Activated CD4-positive, alpha-beta T cell treated with anti-CD3 and anti-CD28 coated beads, Interleukin-2, amount 50 U/mL, for 24 hours (primary cell): ENCODE data around the gene EMILIN2.
A peak's percentile ranks its signal among the peaks of the same experiment; 100 is the strongest.
"Not testable (repeated sequence)": the region's sequence is repeated elsewhere in the genome, so short reads cannot be mapped to it uniquely, and the experiment has no call there.

Source experiments
- DNase-seq, 2 donors: peaks; one replicate each; pipeline ENCODE4 v3.0.0-alpha.2; 2020; ENCODE audit warnings: low read depth in 1 of 2, low spot score in 1 of 2

The EMILIN2 gene

DNA sequence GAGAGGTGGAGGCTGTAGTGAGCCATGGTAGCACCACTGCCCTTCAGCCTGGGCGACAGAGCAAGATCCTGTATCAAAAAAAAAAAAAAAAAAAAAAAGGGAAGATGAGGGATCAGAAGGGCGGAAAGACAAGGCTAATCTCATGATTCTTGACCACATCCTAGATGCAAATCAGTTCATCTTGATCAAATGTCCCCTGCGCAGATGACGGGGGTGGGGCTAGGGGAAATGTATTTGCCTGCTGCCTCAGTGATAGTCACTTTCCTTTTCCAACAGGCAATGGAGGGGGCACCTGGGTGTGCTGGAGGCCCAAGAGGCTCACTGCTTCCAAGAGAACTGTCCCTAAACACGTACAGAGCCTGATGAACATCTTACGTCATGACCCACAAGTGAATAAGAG is 3.7 kb upstream of the EMILIN2 start:
- DNase-seq = no peak

DNA sequence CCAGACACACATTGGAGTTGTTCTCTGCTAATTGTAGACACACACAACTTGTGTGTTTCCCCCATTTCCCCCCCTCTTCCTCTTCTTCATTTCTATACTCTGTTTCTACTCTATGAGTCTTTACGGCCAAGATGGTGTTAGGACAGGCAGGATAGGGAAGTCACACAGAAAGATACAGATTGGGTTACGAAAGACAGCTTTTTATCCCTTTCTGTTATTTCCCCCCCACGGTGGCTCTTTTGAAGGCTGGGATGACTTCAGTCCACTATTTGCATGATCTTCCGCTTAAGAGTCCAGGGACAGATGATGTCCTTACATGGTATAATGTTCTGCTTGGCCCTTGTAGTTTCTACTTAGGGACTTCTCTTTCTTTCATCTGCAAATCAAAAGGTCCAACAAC is 1.6 kb upstream of the EMILIN2 start:
- no peak for DNase-seq

DNA sequence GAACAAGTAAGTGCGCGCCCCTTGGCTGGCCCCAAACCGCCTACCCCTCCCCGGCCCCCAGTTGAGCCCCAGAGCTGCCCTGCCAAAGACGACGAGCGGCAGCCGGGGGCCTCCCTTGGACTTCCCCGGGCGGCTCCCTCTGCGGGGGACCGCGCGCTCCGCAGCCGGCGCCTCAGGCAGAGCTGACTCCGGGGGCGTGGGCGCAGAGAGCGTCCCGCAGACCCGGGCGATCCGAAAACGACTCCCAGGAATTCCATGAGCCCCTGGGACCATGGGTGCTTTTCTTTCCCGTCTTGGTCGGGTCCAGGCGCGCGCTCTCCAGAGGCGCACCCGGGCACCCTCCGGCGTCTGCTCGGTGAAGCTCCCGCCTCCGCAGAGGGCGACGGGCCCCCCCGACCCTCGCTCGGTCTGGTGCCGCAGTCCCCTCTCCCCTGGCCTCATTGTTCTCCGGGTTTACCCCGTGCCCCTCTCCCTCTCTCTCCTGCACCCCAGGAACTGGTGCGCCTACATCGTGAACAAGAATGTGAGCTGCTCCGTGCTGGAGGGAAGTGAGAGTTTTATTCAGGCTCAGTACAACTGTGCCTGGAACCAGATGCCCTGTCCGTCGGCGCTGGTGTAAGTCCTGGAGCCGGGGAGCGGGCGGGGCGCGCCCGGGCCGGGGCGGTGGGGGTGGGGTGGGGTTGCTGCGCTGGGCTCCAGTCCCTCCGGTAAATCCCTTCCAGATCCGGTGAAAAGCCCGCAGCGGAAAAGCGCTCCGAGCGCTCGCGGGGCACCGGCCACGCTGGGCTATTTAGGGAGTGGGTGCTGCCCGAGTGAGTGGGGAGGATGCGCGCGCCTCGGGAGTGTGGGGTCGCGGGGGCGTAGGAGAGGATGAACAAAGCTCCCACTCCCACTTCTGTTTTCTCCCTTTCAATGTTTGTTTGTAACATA is 776 bp downstream of the EMILIN2 start:
- peak in 1 of 2 donors; percentile 6 for DNase-seq

DNA sequence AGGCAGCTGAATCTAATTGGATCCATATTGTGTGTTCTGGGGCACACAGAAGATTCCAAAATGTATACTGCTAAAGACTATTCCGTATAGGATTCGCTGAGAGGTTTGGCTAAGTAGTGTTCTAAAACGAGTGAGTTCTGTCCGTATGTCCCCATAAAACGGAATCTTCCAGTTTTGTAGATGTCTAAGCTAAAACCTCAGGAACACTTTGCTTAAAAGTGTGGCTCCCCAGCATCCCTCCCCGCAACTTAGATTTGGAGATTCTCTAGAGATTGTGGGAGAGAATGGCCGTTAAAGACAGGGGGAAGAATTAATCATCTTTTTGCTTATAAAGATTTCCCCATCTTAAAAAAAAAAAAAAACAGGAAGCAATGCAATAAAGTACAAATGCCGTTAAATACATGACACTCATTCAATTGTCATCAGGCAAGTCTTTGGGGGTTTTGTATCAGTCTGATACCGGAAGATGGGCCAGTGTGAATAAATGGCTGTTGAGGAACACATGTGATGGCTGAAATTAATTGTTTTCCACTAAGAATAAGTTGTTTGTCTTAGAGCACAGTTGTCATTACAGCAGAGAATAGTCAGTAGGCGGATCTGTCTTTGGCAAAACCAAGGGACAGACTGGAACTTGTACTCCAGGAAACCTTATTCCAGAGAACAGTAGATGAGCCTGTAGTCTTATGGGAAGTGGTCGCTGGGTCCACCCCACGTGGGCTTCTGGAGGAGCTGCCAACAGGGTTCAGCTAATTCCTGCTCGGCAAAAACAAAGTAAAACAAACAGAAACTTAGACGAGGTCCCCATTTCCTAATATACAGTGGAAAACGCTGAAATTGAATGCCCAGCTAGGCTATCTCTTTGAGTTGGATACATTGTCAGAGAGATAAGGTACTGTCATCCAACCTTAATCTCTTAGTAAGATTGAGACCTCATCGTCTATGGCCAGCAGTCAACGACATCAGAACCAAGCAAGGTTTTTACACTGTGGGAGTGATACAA is 1.7 kb downstream of the EMILIN2 start:
- DNase-seq = no peak

DNA sequence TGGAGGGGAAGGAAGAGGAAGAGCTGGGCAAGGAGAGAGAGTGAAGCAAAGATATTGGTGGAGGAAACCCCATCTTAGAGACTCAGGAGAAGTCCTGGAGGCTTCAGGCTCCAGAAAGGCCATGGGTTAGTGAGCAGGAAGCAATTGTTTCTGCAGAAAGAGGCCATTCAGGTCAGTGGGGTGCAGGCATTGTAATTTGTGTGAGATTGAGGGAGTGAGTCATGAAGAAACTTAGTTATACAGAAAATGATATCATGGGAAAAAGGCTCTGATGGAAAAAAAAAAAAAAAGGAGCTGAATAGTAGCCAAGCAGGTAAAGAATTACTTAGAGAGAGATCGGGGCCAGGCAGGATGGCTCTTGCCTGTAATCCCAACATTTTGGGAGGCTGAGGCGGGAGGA is 4.0 kb downstream of the EMILIN2 start:
- no peak for DNase-seq

DNA sequence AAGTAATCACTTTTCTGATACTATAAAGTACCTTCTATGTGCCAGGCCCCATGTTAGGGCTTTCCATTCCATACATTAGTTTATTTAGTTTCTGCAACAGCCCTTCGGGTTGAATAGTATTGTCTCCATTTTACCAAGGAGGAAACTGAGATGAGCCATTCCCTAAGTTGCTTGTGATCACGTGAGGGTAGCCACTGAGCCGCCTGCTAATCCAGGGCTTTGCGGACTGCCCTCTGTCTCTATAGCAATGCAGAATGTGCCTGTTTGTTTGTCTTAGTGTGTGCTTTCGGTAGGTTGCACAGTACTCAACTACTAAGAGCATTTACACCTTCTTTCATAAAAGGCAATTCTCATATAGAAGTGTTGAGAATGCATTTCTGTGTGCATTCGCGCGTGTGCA is 5.0 kb downstream of the EMILIN2 start:
- no peak for DNase-seq

DNA sequence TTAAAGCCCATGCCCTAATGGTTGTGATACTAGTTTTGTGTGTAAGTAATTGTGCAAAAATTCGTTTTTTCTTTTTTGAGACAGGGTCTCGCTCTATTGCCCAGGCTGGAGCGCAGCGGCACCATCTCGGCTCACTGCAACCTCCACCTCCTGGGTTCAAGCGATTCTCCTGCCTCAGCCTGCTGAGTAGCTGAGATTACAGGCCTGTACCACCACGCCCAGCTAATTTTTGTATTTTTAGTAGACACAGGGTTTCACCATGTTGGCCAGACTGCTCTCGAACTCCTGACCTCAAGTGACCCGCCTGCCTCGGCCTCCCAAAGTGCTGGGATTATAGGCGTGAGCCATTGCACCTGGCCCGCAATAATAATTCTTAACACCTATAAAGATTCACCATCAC is 5.7 kb downstream of the EMILIN2 start:
- not testable (repeated sequence) for DNase-seq

DNA sequence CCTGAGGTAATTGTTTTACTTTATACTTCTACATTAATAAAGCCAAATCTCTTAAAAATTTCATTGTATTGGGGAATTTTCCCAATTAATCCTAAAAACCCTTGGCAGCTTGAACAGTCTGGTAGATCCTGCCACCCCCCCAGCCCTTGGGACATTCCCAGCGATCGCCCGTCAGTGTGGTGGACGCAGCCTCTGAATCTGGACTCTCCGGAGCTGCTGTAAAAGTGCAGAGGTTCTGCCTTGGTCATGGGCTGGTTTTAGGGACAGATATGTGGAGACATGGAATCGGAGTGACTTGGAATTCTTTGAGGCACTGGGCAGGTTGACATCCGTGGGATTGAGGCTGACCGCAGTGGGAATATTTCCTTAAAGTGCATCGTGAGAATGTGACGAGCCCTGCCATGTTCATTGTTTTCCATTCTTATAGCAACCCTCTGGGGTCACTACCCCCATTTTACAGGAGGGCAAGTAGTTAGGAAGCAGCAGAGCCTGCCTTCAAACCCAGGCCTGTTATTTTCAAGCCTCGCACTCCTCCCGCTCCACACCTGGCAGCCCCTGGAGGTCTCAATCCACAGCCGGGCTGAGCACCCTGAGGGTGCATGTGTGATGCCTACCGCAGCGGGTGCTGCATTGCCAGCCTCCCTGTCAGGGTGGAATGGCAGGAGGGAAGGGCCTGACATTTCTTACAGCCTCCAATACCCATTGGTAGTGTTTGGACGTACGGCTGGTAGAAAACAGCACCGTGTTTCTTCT is 6.5 kb downstream of the EMILIN2 start:
- no peak for DNase-seq

DNA sequence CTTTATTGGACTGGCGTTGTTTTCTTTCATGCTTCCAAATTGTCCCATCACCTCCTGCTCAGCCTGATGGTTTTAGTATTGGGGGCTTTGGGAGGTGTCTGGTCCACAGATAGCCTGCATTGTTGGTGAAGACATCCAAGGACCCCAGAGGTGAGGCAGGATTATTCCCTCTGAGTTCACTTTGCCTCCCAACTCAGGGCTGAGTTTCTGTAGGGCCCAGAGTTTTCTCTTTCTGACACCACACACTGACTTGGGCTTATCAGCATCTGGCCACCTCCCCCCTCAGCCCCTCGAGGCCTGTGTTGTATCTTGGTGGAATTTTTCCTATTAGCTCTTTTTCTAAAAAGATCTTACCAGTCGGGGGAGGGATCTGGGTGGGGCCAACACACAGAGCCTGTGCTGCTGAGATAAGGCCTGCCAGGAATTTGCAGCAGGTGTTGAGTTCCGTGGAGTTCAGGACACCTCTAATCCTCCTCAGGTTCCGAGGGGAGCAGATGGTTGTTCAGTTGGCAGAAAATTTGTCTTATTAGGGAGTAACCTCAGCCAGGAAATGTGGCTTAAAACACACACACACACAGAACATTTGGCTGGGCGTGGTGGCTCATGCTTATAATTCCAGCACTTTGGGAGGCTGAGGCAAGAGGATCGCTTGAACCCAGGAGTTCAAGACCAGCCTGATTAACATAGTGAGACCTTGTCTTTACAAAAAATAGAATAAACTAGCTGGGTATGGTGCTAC is 7.3 kb downstream of the EMILIN2 start:
- DNase-seq = no peak

DNA sequence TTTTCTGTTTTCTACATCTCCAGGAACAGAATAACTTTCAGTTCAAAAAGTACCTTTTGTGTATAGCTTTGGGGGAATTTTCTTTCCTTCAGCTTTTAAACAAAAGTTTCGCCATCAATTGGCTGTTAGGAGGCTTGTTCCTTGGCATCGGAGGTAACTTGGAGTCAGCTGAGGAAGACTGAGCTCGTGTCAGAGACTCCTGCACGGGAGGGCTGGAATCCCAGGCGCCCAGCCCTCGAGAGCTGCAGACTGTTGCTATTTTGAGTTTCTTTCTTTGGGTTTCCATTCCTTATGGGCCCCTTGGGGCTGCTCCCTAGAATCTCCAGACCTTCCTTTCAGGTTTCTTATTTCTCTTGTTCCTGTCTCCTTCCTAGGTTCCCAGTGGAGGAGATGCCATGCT is 8.1 kb downstream of the EMILIN2 start:
- DNase-seq = no peak

DNA sequence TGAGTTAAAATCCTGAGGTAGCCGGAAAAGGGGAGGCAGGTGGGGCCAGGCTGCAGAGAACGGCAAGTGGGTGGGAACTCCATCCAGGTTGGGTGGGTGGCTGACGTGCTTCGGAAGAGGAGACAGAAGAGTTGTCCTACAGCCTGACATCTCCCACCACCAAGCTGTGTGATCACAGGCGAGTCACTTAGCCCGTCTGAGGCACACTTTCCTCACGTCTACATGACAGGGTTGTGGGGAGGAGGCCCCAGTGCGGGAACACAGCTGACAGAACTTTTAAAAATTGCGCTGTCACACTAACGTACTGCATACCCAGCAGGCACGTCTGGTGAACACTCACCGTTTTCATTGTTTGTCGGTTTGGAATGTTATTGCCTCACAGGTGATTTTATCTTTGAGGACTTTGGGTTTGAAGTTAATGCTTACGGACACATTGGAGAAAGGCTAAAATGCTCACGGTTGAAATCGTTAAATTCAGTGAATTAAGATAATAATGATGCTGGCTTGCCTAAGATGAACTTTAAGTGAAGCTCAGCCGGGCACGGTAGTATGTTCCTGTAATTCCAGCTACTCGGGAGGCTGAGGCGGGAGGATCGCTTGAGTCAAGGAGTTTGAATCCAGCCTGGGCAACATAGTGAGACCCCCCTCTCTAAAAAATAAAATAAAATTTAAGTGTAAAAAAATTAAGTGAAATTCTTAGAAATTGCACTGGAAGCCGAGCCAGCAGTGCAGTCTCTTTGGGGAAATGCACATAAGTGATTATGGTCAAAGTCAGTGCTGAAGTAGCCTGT is 8.9 kb downstream of the EMILIN2 start:
- DNase-seq = no peak

DNA sequence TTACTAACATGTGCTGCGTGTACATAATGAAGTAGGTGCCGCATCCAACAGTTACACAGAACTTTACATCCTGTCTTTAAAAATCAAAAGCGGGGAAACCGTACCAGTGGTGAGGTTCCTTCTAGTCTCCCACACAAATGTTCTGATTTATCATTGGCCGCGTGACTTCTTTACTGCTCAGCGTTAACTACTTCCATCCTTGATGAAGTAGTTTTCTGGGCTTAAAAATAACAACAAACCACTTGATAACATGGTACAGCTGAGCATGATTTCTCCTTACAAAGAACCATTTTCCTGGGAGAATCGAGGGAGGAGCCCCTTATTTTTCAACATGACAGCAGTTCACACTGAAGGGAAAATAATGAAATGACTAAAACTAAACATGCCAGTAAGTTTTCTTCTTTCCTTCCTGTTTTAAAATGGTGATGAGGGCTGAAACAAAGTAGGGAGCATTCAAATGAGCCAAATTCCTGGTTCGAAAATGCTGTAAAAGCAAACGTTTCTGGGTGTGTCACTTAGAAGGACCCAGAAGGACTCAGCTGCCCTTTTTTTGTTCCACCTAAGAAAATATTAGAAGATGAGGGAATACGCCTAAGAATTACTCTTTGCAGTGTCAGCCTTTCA is 9.9 kb downstream of the EMILIN2 start:
- no peak for DNase-seq

DNA sequence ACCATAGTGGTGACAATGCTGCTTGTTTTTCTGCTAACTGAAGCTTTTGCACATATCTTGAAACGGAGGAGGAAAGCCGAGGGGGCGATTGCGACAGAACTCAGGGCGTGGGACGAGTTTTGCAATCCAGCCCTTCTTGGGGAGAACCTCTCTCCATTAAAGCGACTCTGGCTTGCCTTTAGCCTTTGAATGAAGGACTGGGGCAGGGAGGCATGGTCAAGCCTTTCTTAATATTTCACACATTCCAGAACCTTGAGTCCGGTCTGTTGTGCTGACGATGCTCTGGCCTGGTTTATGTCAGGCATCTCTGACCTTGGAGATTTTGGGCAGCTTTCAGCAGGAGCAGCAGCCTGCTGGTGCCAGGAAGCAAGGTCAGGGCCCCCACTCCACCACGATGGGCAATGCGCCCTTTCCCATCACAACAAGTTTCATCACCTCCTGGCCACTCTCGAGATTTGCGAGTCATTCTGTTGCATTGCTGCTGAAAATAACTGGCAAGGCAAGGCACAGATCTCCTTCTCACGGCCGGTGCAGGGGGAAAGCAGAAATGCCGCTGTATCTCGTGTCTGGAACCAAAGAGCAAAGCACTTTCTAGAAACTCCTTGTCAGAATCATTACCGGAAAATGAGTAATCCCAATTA is 10.8 kb downstream of the EMILIN2 start:
- DNase-seq = no peak

DNA sequence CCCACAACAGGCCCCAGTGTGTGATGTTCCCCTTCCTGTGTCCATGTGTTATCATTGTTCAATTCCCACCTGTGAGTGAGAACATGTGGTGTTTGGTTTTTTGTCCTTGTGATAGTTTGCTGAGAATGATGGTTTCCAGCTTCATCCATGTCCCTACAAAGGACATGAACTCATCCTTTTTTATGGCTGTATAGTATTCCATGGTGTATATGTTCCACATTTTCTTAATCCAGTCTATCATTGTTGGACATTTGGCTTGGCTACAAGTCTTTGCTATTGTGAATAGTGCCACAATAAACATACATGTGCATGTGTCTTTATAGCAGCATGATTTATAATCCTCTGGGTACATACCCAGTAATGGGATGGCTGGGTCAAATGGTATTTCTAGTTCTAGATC is 13.6 kb downstream of the EMILIN2 start:
- DNase-seq = not testable (repeated sequence)

DNA sequence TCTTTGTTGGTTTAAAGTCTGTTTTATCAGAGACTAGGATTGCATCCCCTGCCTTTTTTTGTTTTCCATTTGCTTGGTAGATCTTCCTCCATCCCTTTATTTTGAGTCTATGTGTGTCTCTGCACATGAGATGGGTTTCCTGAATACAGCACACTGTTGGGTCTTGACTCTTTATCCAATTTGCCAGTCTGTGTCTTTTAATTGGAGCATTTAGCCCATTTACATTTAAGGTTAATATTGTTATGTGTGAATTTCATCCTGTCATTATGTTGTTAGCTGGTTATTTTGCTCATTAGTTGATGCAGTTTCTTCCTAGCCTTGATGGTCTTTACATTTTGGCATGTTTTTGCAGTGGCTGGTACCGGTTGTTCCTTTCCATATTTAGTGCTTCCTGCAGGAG is 17.2 kb downstream of the EMILIN2 start:
- DNase-seq = not testable (repeated sequence)

DNA sequence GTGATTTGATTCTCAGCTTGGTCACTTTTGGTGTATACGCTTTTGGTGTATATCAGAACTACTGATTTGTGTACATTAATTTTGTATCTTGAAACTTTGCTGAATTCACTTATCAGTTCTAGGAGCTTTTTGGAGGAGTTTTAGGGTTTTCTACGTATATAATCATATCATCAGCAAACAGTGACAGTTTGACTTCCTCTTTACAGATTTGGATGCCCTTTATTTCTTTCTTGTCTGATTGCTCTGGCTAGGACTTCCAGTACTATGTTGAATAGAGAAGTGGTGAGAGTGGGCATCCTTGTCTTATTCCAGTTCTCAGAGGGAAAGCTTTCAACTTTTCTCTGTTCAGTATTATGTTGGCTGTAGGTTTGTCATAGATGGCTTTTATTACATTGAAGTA is 19.7 kb downstream of the EMILIN2 start:
- DNase-seq = not testable (repeated sequence)

DNA sequence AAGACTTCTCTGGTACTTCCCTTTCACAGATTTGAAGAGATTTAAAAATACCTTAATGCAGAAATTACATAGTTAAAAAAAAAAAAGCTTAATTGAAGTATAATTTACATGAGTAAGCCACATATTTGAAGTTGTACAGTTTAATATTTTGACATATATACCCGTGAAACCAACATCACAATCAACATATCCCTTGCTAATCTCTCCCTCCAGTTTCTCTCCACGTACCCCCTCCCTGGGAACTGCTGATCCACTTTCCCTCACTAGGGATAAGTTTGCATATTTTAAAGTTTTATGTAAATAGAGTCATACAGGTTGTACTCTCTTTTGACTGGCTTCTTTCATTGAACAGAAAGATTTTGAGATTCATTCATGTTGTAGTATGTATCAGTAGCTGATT is 22.4 kb downstream of the EMILIN2 start:
- DNase-seq = no peak

DNA sequence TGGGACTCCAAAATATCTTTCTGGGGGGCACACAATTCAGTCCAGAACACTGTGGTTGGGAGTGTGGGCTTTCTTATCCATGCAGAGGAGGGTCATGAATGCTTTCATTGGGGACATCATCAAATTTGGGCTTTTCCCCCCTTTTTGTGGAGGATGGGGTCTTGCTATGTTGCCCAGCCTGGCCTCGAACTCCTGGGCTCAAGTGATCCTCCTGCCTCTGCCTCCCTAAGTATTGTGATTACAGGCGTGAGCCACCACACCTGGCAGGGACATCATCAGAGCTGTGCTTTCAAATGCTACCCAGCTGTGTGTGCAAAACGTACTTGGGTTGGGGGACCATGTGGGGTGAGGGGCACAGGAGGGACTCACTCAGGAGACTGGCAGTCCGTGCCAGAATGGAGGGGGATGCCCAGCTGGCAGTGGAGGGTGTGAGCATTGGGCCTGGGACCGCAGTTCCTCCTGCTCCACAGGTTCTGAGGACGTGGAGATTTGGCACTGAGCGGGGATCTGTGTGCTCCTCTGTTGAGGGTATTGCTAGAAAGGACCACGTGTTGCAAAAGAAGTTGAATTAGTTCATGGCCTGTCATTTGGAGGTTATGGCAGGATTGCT is 24.4 kb downstream of the EMILIN2 start:
- no peak for DNase-seq
